Stomach (tissue), 9 donors: ENCODE data around the gene RASA3. TPM values are rescaled to one million over a fixed set of nuclear protein-coding genes. Genes with fewer than 3 reads are reported as not detected.
A peak's percentile ranks its signal among the peaks of the same experiment; 100 is the strongest.

Experiments used
- DNase-seq, 2 donors: peaks; one replicate each; pipeline versions ENCODE4 v3.0.0 to v3.0.0-alpha.2; 2013 to 2019
- H3K27ac ChIP-seq, 5 donors: fragments of 200-600 bp in 4 of 5; sonication (generic) in 4 of 5; one replicate each; pipeline ENCODE4 v1.5.1; 2013 to 2019; ENCODE audit warnings: mild to moderate bottlenecking in 1 of 5, moderate library complexity in 1 of 5
- H3K27me3 ChIP-seq, 3 donors: fragments of 200-600 bp; sonication (generic); one replicate each; pipeline ENCODE4 v1.5.1; 2017 to 2019; ENCODE audit warnings: mixed run types in 1 of 3
- H3K36me3 ChIP-seq, 4 donors: fragments of 200-600 bp; sonication (generic); 1 replicate in 3 of 4; 2 replicates in 1 of 4; pipeline ENCODE4 v1.5.1; 2016 to 2019
- H3K4me1 ChIP-seq, 4 donors: fragments of 200-600 bp; sonication (generic); one replicate each; pipeline ENCODE4 v1.5.1; 2016 to 2019
- H3K4me3 ChIP-seq, 4 donors: fragments of 200-600 bp; sonication (generic) in 3 of 4; one replicate each; pipeline ENCODE4 v1.5.1; 2016 to 2019; ENCODE audit warnings: mild to moderate bottlenecking in 1 of 4
- H3K9me3 ChIP-seq, 4 donors: fragments of 200-600 bp; sonication (generic); one replicate each; pipeline ENCODE4 v1.5.1; 2016 to 2019
- EP300 ChIP-seq: sonication (generic); formaldehyde crosslinking; IDR thresholded peaks from one replicate; pipeline ENCODE4 v1.6.1; 2017; ENCODE audit warnings: antibody characterized with exemption
- POLR2A ChIP-seq, 4 donors: fragments of 450-650 bp; IDR thresholded peaks; one replicate each; pipeline ENCODE4 v1.6.1; 2016; ENCODE audit warnings: antibody characterized with exemption in 4 of 4, control low read depth in 2 of 4, mild to moderate bottlenecking in 1 of 4, moderate library complexity in 1 of 4
- POLR2AphosphoS5 ChIP-seq, 3 donors: sonication (generic); formaldehyde crosslinking; IDR thresholded peaks; one replicate each; pipeline ENCODE4 v1.6.1; 2016; ENCODE audit warnings: antibody characterized with exemption in 3 of 3
- WGBS, 5 donors: extraction: QIAGEN DNeasy Blood & Tissue Kit in 3 of 5; methylation state at CpG; one replicate each; pipeline versions ENCODE4 v1.1.5 to v1.1.7; 2013 to 2018; 5-methylcytosine and 5-hydroxymethylcytosine counted together
- intact Hi-C: fragments of 100-400 bp; cut with DNase I; formaldehyde crosslinking; loops from one replicate; pipeline ENCODE4 v1.15.1; 2023; ENCODE audit warnings: low total_unique reads
- polyA plus RNA-seq, 3 donors: library from polyadenylated mRNA; stranded (reverse); fragments of 200-250 nt; gene quantifications; one replicate each; pipeline ENCODE4 v1.2.3, GENCODE V29; 2013
- total RNA-seq, 5 donors: library from RNA; depleted of rRNA; stranded (reverse); fragments of >200 nt; gene quantifications; one replicate each; pipeline versions ENCODE4 v1.1.0 to v1.2.3, GENCODE V29; 2014 to 2016
- TF ChIP-seq, protein P1 (sequence below), 7 experiments: fragments of 450-650 bp in 4 of 7; fragments of 200-600 bp in 3 of 7; sonication (generic) in 3 of 7; IDR thresholded peaks; one replicate each; pipeline ENCODE4 v1.5.1; 2016 to 2019; ENCODE audit warnings: antibody characterized with exemption in 7 of 7, control low read depth in 2 of 7, mild to moderate bottlenecking in 1 of 7
- donor health status: healthy with polysubstance abuse.
- donor health status: Bipolar disorder and iron deficiency.
- donor health status: healthy.

Gene RASA3
- total and polyA plus RNA-seq, 8 donors = 3.7 to 22.3 (median 7.9) TPM

- no peaks in the 10 kb centered on the region for H3K27me3 ChIP-seq
- 86 to 94% (median 91%) methylated on average over 17 to 20 of the region's 20 CpGs for WGBS, 5 donors
- H3K4me3 ChIP-seq = no peak overlapping the region
- no peaks in the 10 kb centered on the region for H3K9me3 ChIP-seq
- H3K36me3 ChIP-seq = peaks cover 30 to 87% (median 85%) of the 10 kb centered on the region in 4 donors
- intact Hi-C loops = no loop called here
- H3K27ac ChIP-seq = no peak overlapping the region
- H3K4me1 ChIP-seq = peaks cover 0 to 13% (median 6%) of the 10 kb centered on the region in 4 donors
- TF ChIP-seq POLR2A (IDR thresholded peaks at IDR 0.05) = no peak
- TF ChIP-seq, protein P1, sequence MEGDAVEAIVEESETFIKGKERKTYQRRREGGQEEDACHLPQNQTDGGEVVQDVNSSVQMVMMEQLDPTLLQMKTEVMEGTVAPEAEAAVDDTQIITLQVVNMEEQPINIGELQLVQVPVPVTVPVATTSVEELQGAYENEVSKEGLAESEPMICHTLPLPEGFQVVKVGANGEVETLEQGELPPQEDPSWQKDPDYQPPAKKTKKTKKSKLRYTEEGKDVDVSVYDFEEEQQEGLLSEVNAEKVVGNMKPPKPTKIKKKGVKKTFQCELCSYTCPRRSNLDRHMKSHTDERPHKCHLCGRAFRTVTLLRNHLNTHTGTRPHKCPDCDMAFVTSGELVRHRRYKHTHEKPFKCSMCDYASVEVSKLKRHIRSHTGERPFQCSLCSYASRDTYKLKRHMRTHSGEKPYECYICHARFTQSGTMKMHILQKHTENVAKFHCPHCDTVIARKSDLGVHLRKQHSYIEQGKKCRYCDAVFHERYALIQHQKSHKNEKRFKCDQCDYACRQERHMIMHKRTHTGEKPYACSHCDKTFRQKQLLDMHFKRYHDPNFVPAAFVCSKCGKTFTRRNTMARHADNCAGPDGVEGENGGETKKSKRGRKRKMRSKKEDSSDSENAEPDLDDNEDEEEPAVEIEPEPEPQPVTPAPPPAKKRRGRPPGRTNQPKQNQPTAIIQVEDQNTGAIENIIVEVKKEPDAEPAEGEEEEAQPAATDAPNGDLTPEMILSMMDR (IDR thresholded peaks at IDR 0.05) = no peak
- TF ChIP-seq POLR2AphosphoS5 (IDR thresholded peaks at IDR 0.05) = no peak
- no peak for TF ChIP-seq EP300
- no peak for DNase-seq
Observed at GRCh38 chr13:114018461-114019055, 113.9 kb downstream of the RASA3 start.

DNA sequence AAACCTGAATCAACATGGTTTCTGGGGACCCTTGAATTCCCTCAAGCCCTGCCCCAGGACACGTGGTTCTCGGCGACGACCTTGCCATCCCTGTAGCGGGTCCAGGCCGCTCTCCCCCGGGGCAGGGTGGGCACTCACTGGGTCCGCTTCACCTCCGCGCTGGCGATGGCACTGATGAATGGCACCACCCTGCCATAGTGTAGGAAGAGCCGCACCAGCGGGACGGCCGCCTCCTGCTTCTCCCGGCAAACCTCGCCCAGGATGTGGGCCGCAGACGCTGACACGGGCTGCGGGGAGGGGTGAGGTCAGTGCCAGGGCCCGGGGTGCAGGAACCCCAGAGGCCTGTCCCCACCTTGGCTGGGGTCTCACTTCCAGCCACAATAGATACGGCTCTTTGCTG lies 114.5 kb downstream of the RASA3 start:
- intact Hi-C loops = no loop called here

GRCh38 chr13:114017028-114017630 lies 115.3 kb downstream of the RASA3 start:
- Histone ChIP-seq H3K27ac (no peak overlapping the region), H3K4me1 (peaks cover 0 to 13% (median 6%) of the 10 kb centered on the region in 4 donors), H3K36me3 (peaks cover 30 to 85% (median 81%) of the 10 kb centered on the region in 4 donors), H3K4me3 (no peak overlapping the region), H3K27me3 (no peaks in the 10 kb centered on the region), H3K9me3 (no peaks in the 10 kb centered on the region)
- no peak for DNase-seq
- intact Hi-C loops = no loop called here
- 81 to 83% (median 81%) methylated on average over 23 to 29 of the region's 29 CpGs for WGBS, 5 donors
- TF ChIP-seq, protein P1 (IDR thresholded peaks at IDR 0.05) = peak in 1 of 7 experiments; percentile 8
- TF ChIP-seq POLR2A (IDR thresholded peaks at IDR 0.05) = no peak

More for the DNA sequence above, 114.5 kb downstream of the RASA3 start:
- TF ChIP-seq POLR2AphosphoS5 (IDR thresholded peaks at IDR 0.05) = no peak
- no peak for TF ChIP-seq POLR2A (IDR thresholded peaks at IDR 0.05)
- TF ChIP-seq EP300 = no peak
- TF ChIP-seq, protein P1 (IDR thresholded peaks at IDR 0.05) = no peak
- Histone ChIP-seq H3K27ac (no peak overlapping the region), H3K4me1 (peaks cover 0 to 13% (median 6%) of the 10 kb centered on the region in 4 donors), H3K4me3 (no peak overlapping the region), H3K36me3 (peaks cover 30 to 85% (median 83%) of the 10 kb centered on the region in 4 donors), H3K27me3 (no peaks in the 10 kb centered on the region), H3K9me3 (no peaks in the 10 kb centered on the region)
- 89 to 95% (median 92%) methylated on average over 21 to 23 of the region's 23 CpGs for WGBS, 5 donors
- DNase-seq = no peak

GRCh38 chr13:114016321-114017027 lies 115.9 kb downstream of the RASA3 start:
- H3K4me3 ChIP-seq = no peak overlapping the region
- DNase-seq = no peak
- H3K4me1 ChIP-seq = peaks cover 0 to 13% (median 6%) of the 10 kb centered on the region in 4 donors
- TF ChIP-seq EP300 (no peak), POLR2AphosphoS5 (IDR thresholded peaks at IDR 0.05) (no peak), POLR2A (IDR thresholded peaks at IDR 0.05) (no peak)
- TF ChIP-seq, protein P1 (IDR thresholded peaks at IDR 0.05) = no peak
- peaks cover 26 to 85% (median 83%) of the 10 kb centered on the region in 4 donors for H3K36me3 ChIP-seq
- no peaks in the 10 kb centered on the region for H3K27me3 ChIP-seq
- intact Hi-C loops = no loop called here
- H3K27ac ChIP-seq = no peak overlapping the region
- 92 to 93% (median 93%) methylated on average over 28 to 30 of the region's 30 CpGs for WGBS, 5 donors
- H3K9me3 ChIP-seq = no peaks in the 10 kb centered on the region
